GM21576 (cell line): Measurements from ENCODE around the gene ARHGAP4.

ENCODE experiments used
- ATAC-seq: cut with Tn5 transposase; IDR thresholded peaks from one replicate; pipeline ENCODE4 v1.9.1; 2021; ENCODE audit warnings: mild to moderate bottlenecking, moderate library complexity; ENCODE audit not compliant: unreplicated experiment

The ARHGAP4 gene

DNA sequence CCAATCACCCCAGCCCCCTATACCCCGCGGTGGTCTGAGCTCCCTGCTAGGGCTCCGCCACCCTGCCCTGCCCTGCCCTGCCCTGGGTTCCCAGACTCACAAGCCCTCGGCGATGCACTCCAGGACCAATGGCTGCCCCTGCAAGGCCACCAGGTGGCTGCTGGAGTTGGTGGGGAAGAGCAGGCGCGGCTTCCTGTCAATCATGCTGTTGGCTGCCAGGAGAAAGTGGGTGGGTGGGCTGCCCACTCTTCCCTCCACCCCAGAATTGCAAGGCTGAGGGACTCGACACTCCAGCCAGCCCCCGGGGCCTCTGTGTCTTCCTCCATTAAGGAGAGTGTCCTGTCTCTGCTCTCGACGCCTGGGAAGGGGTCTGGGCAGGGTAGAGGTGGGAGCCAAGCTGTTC, 55.8 kb downstream of the ARHGAP4 start:
- ATAC-seq = no peak

DNA sequence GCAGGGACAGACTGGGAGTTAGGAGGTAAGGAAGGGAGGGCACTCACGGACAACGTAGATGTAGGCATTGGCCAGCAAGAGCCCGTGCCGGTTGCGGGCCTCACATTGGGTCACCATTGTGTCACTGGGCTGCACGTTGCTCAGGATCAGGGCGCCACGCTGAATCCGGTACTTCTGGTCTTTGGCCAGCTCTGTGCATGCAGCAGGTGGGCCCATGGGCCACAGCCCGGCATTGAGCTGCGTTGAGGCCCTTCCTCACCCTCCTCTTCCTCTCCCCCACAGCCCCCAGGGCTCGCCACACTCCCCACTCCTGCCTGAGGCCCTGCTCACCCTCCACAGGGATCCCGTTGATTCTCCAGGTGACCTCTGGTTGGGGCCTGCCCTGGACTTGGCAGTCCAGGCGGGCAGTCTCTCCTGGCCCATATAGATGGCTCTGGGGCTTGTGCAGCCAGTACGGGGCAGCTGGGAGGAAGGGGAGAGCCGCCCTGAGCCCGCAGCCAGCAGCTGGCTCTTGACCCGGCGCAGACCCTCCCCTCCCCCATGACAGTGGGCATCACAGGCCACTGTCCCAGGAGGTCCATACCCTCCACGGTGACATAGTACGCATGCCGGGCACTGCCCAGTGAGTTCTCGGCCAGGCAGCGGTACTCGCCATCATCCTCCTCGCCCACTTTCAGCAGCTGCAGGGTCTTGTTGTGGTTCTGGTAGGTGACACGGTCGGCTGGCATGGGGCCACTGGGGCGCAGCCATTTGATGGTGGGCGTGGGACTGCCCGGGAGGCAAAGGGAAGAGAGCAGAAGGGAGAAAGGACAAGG, 56.4 kb downstream of the ARHGAP4 start:
- ATAC-seq = no peak

DNA sequence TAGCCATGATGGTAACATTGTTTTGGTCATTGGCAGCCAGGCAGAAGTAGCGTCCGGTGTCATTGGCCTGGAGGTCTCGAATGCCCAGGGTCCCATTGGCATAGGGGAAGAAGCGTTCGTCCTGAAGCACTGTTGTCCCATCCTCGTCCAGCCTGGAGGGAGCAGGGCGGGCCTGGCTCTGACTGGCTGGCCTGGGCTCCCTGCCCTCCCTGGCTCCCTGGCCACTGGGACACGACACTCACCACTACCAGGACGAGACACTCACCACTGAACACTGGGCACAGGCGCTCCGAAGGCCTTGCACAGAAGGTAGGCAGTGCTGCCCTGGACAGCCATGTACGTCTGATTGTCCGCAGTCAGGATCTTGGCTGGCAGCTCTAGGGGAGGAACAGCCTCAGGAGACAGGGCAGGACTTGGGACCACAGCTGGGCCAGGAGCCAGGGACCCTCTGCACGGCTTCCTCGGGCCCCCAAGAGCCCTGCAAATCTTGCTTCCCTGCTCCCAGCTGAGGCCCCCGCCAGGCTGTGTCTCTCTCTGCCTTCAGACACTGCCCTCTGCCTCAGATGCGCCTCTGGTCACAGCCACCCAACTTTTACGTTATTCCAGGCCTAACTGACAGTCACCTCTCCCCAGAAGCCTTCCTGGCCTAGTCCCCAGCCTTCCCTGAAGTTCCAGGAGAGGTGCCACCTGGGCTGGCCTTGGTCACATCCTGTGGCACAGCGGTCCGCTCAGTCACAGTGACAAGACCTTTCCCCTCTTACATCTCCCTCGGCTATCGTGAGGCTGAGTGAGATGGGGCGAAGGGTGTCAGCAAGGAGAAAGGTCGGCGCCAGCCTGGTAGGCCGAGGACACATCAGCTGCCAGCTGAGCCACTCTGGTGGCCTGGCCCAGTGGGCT, 57.2 kb downstream of the ARHGAP4 start:
- ATAC-seq = no peak

DNA sequence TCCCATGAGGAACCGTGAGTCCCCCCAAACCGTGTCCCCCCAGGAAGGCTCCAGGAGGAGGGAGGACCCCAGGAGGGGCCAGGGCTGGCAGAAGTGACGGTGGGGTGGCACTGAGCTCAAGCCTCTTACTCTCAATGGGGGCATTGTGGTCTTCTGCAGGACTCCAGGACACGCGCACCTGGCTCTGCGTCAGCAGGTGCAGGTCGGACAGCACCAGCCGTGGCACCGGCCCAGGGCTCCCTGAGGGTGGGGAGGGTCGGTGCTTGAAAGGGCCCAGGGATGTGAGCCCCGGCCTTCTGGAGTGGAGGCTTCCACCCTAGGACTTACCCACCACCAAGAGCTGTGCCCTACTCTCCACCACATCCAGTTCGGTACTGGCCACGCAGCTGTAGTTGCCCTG, 58.4 kb downstream of the ARHGAP4 start:
- ATAC-seq = no peak

DNA sequence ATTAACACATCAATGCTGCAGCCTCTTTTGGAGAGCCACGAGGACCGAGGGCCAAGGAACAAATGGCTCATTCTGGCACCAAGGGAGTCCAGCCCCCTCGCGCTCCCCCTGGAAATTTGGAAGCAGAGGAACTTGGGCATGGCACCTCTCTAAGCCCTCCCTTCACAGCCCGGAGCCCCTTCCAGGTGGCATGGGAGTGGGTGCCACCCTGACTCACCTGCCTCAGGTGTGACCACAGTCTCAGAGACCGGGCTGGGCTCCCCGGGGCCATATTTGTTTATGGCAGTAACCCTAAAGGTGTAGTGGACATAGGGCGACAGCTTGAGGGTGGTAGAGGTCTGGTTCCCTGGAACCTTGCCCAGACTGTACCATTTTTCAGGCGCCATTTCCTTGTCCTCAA, 58.9 kb downstream of the ARHGAP4 start:
- ATAC-seq = no peak

DNA sequence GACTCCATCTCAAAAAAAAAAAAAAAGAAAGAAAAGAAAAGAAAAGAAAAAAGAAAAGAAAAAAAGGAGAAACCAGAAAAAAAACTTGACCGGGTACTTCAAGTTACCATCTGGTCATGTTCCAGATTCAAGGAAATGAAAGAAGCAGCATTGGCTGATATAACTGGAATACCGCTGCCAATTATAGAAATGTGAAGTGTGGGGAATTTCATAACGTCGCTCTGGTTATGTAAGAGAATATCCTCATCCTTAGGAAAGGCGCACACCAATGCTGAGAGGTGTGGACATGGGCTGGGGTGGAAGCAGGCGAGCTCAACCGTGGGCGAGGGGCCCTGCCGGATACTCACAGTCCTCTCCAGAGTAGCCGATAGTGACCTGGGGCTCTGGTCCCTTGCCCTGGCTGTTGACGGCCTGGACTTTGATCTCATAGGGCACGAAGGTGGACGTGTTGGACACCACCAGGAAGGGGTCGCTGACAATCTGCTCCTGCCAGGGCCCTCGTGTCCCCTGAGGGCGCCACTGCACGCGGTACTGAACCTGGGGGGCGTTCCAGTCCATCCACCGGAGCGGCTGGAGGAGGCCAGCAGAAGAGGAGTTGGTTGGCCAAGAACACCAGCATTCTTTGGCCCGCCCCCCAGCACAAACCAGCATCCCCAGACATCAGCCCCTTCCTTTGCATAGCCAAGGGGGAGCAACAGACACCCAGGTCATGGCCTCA, 59.6 kb downstream of the ARHGAP4 start:
- no peak for ATAC-seq

DNA sequence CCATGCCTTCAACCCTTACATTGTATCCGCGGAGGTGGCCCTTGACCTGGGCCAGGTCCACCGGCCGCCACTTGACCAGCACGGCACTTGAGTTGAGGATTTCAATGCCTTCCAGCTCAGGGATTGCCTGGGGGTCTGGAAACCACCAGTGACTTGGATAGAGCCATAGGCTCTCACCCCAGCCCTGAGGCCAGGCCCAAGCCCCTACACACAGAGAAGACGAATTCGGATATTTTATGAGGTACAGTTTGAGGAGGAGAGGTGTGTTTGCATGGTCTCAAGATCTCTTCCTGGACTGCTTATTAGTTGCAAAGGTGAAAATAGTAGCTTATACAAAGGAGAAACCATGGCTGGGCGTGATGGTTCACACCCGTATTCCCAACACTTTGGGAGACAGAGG, 60.4 kb downstream of the ARHGAP4 start:
- ATAC-seq = no peak

DNA sequence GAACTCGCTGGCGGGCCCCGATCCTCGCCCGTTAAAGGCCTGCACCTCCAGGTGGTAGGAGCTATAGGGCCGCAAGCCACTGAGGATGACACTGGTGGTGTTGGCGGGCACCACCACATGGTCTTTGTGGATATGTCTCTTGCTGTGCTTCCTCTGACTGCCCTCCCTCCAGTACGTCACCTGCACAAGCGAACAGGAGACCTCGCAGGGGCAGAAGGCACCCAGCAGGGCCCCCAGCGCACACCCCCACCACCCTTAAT, 60.8 kb downstream of the ARHGAP4 start:
- no peak for ATAC-seq

DNA sequence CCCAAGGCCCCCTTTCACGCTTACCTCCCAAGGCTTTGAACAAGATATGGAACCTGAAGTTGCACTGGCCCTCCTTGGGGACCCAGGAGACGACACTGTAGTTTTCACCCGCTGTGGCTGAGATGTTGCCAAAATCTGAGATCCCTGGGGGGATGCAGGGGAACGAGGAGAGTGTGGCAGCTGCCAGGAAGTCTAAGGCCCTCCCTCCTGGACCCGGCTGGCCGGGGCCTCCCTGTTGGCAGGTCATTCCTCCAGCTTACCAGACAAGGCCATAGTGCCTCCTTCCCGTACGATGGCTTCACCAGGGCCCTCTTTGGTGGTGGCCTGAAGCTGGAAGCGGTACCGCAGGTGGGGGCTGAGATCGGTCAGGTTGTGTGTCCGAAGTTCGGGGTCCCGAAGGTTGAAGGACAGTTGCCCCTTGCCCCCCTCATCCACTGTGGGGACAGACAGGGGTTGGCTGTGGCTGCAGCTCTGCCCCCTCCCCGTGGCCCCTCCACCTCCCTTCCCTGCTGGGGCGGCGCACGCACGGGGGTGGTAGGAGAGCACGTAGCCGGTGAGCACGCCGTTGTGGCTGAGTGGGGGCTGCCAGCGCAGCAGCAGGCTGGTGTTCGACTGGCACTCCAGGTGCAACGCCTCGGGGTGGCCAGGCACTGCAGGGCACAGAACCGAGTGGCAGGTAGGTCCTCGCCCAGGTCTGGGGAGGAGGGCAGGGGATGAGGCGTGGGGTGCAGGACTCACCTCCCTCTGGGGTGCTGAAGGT, 61.3 kb downstream of the ARHGAP4 start:
- ATAC-seq = no peak

DNA sequence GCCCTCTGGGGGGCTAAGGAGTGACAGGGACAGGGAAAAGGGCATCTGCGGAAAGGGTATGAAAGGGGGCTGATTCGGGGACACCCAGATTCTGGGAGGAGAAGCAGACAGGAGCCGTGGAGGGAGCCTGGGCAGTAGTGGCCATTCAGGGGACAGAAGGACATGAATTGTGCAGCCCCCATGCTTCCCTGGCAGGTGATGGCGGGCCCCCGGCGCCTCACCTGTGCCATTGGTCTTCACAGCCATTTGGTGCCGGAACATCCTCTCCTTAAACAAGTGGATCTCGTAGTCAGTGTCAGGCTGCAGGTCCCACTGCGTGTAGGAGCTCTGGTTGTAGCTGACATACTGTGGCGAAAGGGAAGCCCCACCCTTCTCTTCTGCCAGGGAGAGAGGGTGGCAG, 62.0 kb downstream of the ARHGAP4 start:
- ATAC-seq = no peak

DNA sequence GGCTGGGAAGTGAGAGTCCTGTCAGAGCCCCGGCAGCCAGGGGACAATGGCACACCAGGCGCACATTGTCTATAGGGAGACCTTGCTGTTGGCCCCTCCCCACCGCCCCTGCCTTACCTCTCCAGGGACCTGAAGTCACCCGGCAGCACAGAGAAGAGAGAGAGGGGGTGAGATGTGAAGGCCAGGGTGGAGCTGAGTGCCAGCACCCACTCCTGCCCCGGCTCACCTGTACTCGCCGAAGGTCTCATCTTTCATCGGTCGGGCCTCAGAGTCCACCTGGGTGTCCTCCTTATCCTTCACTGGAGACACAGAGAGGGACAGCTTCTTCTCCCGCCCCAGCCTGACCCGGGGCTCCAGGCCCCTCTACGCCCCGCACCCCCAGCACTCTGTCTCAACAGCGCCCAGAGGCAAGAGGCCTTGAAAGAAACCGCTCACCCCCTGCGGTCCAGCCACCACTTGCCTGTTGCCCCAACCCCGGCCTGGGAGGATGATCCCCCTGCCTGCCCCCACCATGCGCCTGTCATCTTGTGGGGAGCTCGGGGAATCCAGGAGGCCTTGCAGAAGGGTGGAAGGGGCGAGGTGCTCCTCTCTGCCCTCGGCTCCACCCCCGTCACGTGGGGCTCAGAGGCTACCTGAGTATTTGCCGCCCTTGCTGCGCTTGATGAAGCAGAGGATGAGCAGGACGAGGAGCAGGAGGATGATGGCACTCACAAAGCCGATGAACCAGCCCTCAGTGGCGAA, 62.6 kb downstream of the ARHGAP4 start:
- no peak for ATAC-seq

DNA sequence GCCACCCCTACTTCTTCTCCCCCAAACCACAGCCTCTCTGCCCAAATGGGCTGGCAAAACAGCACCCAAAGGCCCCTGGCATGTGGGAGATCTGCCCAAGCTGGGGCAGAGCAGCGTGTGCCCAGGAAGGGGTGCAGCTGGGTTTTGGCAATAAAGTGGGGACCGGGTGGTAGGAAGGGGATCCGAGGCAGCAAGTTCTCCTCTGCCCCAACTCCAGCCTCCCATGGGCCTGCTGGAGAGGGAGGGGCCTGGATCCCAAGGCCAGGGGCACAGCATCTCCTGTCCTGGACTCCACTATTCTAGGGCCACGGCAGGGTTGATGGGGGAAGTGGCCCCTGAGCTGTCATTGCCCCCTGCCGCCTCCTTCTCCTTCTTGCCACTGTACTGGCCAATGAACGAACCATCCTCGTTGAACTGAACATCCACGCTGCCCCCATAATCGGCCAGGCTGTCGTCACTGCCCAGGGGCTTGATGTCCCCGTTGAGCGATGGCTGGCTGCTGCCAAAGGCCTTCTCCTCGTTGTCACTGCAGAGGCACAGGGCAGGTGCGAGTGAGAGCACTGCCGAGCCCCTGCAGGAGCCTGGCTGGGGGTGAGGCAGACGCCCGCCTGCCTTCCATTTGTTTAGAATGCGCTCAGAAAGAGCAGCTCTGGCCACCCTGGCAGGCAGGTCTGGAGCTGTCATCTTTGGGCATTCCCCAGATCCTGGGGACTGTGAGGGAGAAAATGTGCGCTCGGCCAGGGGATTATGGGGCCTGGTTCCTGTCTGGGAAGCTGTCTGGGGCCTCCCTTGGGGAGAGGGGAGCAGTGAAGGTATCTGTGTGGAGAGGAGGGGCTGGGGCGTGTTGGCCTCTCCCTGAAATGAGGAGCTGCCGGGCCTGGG, 63.5 kb downstream of the ARHGAP4 start:
- ATAC-seq = no peak

DNA sequence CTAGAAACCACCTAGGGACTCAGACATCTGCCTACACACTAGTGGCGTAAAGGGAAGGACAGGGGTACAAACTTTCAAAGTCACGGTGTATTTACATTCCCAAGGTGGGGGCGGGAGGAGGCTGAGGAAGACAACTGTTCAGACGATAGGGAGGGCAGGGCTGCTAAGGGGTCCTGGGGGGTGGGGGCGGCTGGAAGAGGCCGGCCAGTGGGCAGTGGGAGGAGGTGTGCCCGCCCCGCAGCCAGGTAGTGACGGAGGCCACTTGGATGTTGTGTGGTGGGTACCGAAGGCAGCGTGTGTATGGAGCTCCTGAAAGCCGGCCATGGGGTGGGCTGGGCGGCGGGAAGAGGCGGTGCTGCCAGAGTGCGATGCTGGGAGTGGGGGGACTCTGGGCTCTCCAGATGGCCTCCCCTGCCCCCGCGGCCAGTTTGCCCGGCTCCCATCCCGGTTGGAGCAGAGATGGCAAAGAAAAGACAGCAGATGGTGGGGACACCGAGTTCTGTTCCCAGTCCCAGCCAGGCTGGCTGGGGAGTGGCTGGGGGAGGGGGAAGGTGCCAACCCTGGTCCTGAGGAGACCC, 64.2 kb downstream of the ARHGAP4 start:
- ATAC-seq = no peak

DNA sequence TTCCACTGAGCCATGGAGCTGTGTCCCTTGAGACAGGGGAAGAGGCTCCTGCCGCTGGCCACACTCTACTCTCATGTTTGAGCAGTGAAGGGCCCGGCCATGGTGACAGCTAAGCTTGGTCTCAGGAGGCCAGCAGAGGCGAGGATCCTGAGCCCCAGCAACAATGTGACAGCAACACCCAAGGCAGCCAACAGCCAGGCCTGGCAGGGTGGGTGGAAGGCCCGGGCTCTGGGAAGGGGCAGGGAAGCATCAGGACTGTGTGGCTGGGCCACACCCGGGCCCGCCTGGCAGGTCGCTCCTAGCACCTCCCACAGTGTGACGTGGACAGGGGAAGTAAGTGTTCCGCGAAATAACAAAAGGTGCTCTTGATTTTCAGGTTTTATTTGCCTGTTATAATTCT, 64.9 kb downstream of the ARHGAP4 start:
- ATAC-seq = no peak
